HepG2 (cell line): ENCODE data around the gene CYP27A1. TPM values are rescaled to one million over a fixed set of nuclear protein-coding genes. Genes with fewer than 3 reads are reported as not detected.

ENCODE experiments used
- AKAP8 ChIP-seq: sonication (generic); formaldehyde crosslinking; IDR thresholded peaks from 2 replicates; pipeline ENCODE4 v1.5.1; 2020; ENCODE audit warnings: mild to moderate bottlenecking, missing genetic modification reagents
- CBX5 ChIP-seq: sonication (generic); formaldehyde crosslinking; IDR thresholded peaks from 2 replicates; pipeline ENCODE4 v1.4.0; 2020; ENCODE audit warnings: missing genetic modification reagents, borderline replicate concordance
- CENPX ChIP-seq: sonication (generic); formaldehyde crosslinking; IDR thresholded peaks from 2 replicates; pipeline ENCODE4 v1.9.0; 2021; ENCODE audit warnings: mild to moderate bottlenecking, missing genetic modification reagents, moderate library complexity
- DNMT3B ChIP-seq: conservative IDR thresholded peaks from 2 replicates; pipeline ENCODE4 v1.6.1; 2016; ENCODE audit warnings: missing biosample characterization, control low read depth
- FOXC1 ChIP-seq: sonication (generic); formaldehyde crosslinking; IDR thresholded peaks from 2 replicates; pipeline ENCODE4 v1.8.0; 2022; ENCODE audit warnings: mild to moderate bottlenecking, missing genetic modification reagents, borderline replicate concordance
- FOXK1 ChIP-seq: sonication (generic); formaldehyde crosslinking; IDR thresholded peaks from 2 replicates; pipeline ENCODE4 v1.4.0; 2020; ENCODE audit warnings: low read depth, missing genetic modification reagents, borderline replicate concordance
- FOXM1 ChIP-seq: sonication (generic); formaldehyde crosslinking; IDR thresholded peaks from 2 replicates; pipeline ENCODE4 v1.5.0; 2020; ENCODE audit warnings: missing genetic modification reagents
- HIVEP1 ChIP-seq: sonication (generic); formaldehyde crosslinking; IDR thresholded peaks from 2 replicates; pipeline ENCODE4 v1.4.0; 2020; ENCODE audit warnings: mild to moderate bottlenecking, missing genetic modification reagents
- MAFG ChIP-seq: sonication (generic); formaldehyde crosslinking; IDR thresholded peaks from 2 replicates; pipeline ENCODE4 v1.5.1; 2020; ENCODE audit warnings: mild to moderate bottlenecking, missing genetic modification reagents
- MAZ ChIP-seq, 2 experiments: sonication (generic) in 1 of 2; formaldehyde crosslinking in 1 of 2; IDR thresholded peaks; 2 replicates each; pipeline versions ENCODE4 v1.5.0 to v1.6.1; 2012 to 2020; ENCODE audit warnings: low read depth in 2 of 2, mild to moderate bottlenecking in 2 of 2, borderline replicate concordance in 1 of 2, improper control_type of control experiment in 1 of 2, low read length in 1 of 2, missing genetic modification reagents in 1 of 2, moderate library complexity in 1 of 2
- PLRG1 ChIP-seq: fragments of 450-650 bp; conservative IDR thresholded peaks from 2 replicates; pipeline ENCODE4 v1.6.1; 2016
- SRF ChIP-seq: IDR thresholded peaks from 2 replicates; pipeline ENCODE4 v1.6.1; 2011; ENCODE audit warnings: mild to moderate bottlenecking, low read depth, low read length, moderate library complexity
- TEAD3 ChIP-seq: optimal IDR thresholded peaks from 2 replicates; pipeline ENCODE3; 2016; ENCODE audit warnings: borderline replicate concordance
- ZFP36L1 ChIP-seq: sonication (generic); formaldehyde crosslinking; IDR thresholded peaks from 2 replicates; pipeline ENCODE4 v1.8.0; 2022; ENCODE audit warnings: mild to moderate bottlenecking, missing genetic modification reagents, moderate library complexity
- ZFP36L2 ChIP-seq: sonication (generic); formaldehyde crosslinking; IDR thresholded peaks from 2 replicates; pipeline ENCODE4 v1.4.0; 2020; ENCODE audit warnings: missing genetic modification reagents
- ZNF256 ChIP-seq: sonication (generic); formaldehyde crosslinking; conservative IDR thresholded peaks from 2 replicates; pipeline ENCODE4 v1.4.0; 2020; ENCODE audit warnings: missing genetic modification reagents
- ZNF496 ChIP-seq: sonication (generic); formaldehyde crosslinking; IDR thresholded peaks from 2 replicates; pipeline ENCODE4 v1.8.1; 2023; ENCODE audit warnings: mild to moderate bottlenecking, moderate library complexity, missing genetic modification reagents; ENCODE audit not compliant: insufficient replicate concordance
- ZNF792 ChIP-seq: IDR thresholded peaks from 2 replicates; pipeline ENCODE4 v1.6.1; 2016
- ZSCAN31 ChIP-seq: sonication (generic); formaldehyde crosslinking; IDR thresholded peaks from 2 replicates; pipeline ENCODE4 v1.5.0; 2020; ENCODE audit warnings: low read depth, mild to moderate bottlenecking, missing genetic modification reagents
- ZZZ3 ChIP-seq: sonication (generic); formaldehyde crosslinking; IDR thresholded peaks from 2 replicates; pipeline ENCODE4 v1.4.0; 2020; ENCODE audit warnings: missing genetic modification reagents, mild to moderate bottlenecking, borderline replicate concordance
- polyA plus RNA-seq, 8 experiments: library from polyadenylated mRNA; depleted of rRNA in 3 of 8; stranded (reverse) in 7 of 8; unstranded in 1 of 8; fragments of >200 nt; fragmentation: Illumina TruSeq in 4 of 8; extraction: Trizol in 4 of 8; gene quantifications; 2 replicates each; pipeline versions ENCODE4 v1.2.1 to v1.2.3, GENCODE V29; 2011 to 2016; ENCODE audit warnings: low read depth in 4 of 8, missing spikeins in 1 of 8, mixed read lengths in 1 of 8; ENCODE audit not compliant: insufficient read depth in 1 of 8
- total RNA-seq, 5 experiments: library from RNA; depleted of rRNA; stranded (reverse); fragments of >200 nt; fragmentation: Illumina TruSeq; extraction: Trizol; gene quantifications; 2 replicates each; pipeline ENCODE4 v1.2.3, GENCODE V29; 2016; ENCODE audit warnings: low read depth in 1 of 5
- TF ChIP-seq, protein P1 (sequence below): sonication (generic); formaldehyde crosslinking; IDR thresholded peaks from 2 replicates; pipeline ENCODE4 v1.8.1; 2023; ENCODE audit warnings: mild to moderate bottlenecking, missing genetic modification reagents
- TF ChIP-seq, protein P2 (sequence below): sonication (generic); formaldehyde crosslinking; IDR thresholded peaks from 2 replicates; pipeline ENCODE4 v1.4.0; 2020; ENCODE audit warnings: missing genetic modification reagents, borderline replicate concordance
- TF ChIP-seq, protein P3 (sequence below): IDR thresholded peaks from 2 replicates; pipeline ENCODE4 v1.6.1; 2016

Gene CYP27A1
- total and polyA plus RNA-seq, 2 of the 13 experiments (the other 11 are each of a cell fraction or from before 2014, with no cell fraction given): 157 to 266 TPM

DNA sequence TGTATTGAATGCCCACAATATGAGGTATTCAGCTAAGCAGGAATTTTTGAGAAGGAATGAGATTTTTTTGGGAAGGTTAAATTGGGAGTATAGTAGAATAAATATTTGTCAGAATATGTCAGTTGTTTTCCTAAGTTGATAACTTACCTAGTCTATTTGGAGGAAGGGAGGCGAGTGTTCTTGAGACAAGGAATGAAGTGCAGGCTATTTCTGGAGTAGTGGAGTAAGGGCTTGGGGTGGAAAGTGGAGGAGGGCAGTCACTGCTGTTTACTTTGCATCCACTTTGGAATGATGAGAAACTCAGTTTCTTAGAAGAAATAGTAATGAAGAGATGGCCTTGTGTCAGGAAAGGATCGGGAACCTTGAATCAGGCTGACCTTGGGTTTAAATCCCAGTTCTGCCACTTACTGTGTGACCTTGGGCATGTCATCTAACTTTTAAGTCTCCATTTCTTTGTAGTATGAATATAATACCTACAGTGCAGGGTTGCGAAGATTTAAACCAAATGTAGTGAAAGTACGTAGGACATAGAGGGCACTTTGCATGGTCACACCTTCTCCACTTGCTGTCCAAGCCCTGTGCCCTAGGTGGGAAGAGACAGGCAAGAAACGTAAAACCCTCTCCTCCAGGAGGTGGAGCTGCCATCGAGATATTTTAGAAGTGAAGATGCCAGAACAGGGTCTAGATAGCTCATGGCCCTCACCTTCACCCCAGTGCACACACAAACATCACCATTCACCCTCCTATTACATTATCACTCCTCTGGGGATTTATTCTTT is 25.2 kb upstream of the CYP27A1 start (continued):
- TF ChIP-seq, protein P1, sequence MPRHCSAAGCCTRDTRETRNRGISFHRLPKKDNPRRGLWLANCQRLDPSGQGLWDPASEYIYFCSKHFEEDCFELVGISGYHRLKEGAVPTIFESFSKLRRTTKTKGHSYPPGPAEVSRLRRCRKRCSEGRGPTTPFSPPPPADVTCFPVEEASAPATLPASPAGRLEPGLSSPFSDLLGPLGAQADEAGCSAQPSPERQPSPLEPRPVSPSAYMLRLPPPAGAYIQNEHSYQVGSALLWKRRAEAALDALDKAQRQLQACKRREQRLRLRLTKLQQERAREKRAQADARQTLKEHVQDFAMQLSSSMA (CRISPR knock-in tag): no peak
- TF ChIP-seq ZFP36L2 (no peak), DNMT3B (CRISPR knock-in tag) (0 out of 2 replicates have a peak, but pooled peaks have one; percentile 60), MAFG (CRISPR knock-in tag) (no peak), HIVEP1 (CRISPR knock-in tag) (no peak), ZNF256 (CRISPR knock-in tag) (no peak), ZNF792 (CRISPR knock-in tag) (no peak), ZNF496 (CRISPR knock-in tag) (no peak), PLRG1 (no peak), CENPX (no peak), SRF (no peak), MAZ (IDR thresholded peaks at IDR 0.05; ENCODE audit: borderline replicate concordance, low read depth, low read length) (no peak), MAZ (CRISPR knock-in tag; IDR thresholded peaks at IDR 0.05; ENCODE audit: low read depth) (no peak), ZSCAN31 (CRISPR knock-in tag) (0 out of 2 replicates have a peak, but pooled peaks have one; percentile 0), FOXC1 (CRISPR knock-in tag) (0 out of 2 replicates have a peak, but pooled peaks have one; percentile 37), TEAD3 (CRISPR knock-in tag) (peak; percentile 52), ZFP36L1 (CRISPR knock-in tag) (no peak), ZZZ3 (CRISPR knock-in tag) (no peak), CBX5 (CRISPR knock-in tag) (no peak), AKAP8 (CRISPR knock-in tag) (0 out of 2 replicates have a peak, but pooled peaks have one; percentile 55), FOXM1 (CRISPR knock-in tag) (no peak), FOXK1 (CRISPR knock-in tag) (no peak)
- TF ChIP-seq, protein P2, sequence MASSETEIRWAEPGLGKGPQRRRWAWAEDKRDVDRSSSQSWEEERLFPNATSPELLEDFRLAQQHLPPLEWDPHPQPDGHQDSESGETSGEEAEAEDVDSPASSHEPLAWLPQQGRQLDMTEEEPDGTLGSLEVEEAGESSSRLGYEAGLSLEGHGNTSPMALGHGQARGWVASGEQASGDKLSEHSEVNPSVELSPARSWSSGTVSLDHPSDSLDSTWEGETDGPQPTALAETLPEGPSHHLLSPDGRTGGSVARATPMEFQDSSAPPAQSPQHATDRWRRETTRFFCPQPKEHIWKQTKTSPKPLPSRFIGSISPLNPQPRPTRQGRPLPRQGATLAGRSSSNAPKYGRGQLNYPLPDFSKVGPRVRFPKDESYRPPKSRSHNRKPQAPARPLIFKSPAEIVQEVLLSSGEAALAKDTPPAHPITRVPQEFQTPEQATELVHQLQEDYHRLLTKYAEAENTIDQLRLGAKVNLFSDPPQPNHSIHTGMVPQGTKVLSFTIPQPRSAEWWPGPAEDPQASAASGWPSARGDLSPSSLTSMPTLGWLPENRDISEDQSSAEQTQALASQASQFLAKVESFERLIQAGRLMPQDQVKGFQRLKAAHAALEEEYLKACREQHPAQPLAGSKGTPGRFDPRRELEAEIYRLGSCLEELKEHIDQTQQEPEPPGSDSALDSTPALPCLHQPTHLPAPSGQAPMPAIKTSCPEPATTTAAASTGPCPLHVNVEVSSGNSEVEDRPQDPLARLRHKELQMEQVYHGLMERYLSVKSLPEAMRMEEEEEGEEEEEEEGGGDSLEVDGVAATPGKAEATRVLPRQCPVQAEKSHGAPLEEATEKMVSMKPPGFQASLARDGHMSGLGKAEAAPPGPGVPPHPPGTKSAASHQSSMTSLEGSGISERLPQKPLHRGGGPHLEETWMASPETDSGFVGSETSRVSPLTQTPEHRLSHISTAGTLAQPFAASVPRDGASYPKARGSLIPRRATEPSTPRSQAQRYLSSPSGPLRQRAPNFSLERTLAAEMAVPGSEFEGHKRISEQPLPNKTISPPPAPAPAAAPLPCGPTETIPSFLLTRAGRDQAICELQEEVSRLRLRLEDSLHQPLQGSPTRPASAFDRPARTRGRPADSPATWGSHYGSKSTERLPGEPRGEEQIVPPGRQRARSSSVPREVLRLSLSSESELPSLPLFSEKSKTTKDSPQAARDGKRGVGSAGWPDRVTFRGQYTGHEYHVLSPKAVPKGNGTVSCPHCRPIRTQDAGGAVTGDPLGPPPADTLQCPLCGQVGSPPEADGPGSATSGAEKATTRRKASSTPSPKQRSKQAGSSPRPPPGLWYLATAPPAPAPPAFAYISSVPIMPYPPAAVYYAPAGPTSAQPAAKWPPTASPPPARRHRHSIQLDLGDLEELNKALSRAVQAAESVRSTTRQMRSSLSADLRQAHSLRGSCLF (CRISPR knock-in tag): no peak
- TF ChIP-seq, protein P3, sequence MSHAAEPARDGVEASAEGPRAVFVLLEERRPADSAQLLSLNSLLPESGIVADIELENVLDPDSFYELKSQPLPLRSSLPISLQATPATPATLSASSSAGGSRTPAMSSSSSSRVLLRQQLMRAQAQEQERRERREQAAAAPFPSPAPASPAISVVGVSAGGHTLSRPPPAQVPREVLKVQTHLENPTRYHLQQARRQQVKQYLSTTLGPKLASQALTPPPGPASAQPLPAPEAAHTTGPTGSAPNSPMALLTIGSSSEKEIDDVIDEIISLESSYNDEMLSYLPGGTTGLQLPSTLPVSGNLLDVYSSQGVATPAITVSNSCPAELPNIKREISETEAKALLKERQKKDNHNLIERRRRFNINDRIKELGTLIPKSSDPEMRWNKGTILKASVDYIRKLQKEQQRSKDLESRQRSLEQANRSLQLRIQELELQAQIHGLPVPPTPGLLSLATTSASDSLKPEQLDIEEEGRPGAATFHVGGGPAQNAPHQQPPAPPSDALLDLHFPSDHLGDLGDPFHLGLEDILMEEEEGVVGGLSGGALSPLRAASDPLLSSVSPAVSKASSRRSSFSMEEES (CRISPR knock-in tag): no peak
